ENCODE results near the gene POGZ. TPM values are rescaled to one million over a fixed set of nuclear protein-coding genes. Genes with fewer than 3 reads are reported as not detected.

Gene POGZ
- total RNA-seq, 1 donor from 2014 or later = 12.2 TPM

DNA sequence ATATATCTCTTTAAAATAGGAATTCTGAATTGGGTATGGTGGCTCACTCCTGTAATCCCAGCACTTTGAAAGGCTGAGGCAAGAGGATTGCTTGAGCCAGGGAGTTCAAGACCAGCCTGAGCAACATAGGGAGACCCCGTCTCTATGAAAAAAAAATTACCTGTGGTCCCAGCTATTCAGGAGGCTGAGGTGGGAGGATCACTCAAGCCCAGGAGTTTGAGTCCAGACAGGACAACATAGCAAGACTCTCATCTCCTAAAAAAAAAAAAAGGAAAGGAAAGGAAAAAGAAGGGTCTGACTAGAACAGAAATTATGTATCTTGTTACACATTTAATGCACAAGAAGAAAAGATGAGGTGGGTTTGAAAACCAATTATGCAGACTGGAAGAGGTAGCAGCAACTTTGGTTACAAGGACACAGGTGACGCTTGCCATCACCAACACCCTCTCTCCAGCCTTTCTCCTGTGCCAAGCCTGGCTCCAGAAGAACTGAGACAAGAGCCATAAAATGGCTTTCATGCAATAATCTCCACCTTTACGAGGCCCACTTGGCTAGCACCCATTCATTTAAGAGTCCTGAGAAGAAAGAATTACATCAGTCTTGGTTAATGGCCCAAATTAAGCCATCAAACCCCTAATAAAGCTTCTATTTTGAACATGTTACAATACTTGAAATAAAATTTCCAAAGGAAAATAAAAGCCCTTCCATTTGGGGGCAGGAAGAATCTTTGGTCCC is 82.0 kb downstream of the POGZ start:
- no peak for DNase-seq (ENCODE audit: low read depth, low spot score)

DNA sequence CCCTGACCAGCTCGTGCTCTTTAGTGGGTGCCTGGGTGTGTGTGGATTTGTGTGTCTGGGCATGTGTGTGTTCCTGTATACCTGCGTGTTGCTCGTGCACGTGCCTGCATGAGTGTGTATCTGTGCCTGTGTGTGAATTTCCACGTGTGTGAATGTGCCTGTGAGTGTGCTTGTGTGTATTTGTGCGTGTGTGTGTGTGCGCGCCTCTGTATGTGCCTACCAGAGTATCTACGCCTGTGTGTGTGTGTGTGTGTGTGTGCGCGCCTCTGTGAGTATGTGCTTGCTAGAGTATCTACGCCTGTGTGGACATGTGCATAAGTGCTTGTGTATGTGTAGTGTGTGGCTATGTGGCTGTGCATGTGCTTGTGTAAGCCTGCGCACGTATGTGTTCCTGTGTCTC is 86.1 kb downstream of the POGZ start:
- no peak for DNase-seq (ENCODE audit: low read depth, low spot score)

DNA sequence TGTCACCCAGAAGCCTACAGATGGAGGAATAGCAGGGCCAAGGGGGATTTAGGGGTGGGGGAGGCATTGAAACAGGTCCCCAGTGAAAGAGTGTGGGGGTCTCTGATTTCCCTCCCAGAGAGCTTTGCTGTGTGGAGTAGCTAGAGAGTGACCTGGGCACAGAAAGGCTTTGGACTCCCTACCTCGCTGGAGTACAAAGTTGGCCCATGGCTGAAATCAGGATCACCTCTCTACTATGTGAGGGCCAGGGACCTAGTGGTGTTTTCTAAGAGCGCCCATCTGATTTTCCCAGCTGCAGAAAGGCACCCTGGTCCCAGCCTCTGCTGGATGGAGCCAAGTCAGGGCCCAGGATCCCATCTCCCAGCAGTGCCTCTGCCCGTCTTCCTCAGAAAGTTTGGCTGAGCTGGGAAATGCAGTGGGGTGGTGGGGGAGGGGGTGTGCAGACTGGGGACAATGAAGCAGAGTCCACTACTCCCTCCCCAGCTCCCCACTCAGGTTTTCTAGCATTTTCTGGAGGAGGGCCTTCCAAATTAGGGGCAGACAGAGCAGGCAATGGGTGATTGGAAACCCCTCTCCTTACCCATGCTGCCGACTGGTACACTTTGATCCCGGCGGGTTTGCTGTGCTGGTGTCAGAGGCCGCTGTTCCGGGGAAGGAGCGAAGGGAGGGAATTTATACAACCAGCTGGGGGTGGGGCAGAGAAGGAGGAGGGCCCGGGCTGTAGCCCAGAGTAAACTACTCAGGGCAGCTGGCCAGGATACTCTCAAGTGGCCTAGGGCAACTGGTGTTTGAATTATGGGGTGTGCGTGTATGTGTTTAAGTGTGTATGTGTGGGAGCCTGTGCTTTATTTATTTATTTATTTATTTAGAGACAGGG is 87.0 kb downstream of the POGZ start, which contains the start of gene SELENBP1:
Gene SELENBP1, minus strand, starts transcription at position 648 of the 877 bp plus-strand sequence. Its CDS starts 64 bp downstream, at position 584.
- no peak for DNase-seq (ENCODE audit: low read depth, low spot score)

DNA sequence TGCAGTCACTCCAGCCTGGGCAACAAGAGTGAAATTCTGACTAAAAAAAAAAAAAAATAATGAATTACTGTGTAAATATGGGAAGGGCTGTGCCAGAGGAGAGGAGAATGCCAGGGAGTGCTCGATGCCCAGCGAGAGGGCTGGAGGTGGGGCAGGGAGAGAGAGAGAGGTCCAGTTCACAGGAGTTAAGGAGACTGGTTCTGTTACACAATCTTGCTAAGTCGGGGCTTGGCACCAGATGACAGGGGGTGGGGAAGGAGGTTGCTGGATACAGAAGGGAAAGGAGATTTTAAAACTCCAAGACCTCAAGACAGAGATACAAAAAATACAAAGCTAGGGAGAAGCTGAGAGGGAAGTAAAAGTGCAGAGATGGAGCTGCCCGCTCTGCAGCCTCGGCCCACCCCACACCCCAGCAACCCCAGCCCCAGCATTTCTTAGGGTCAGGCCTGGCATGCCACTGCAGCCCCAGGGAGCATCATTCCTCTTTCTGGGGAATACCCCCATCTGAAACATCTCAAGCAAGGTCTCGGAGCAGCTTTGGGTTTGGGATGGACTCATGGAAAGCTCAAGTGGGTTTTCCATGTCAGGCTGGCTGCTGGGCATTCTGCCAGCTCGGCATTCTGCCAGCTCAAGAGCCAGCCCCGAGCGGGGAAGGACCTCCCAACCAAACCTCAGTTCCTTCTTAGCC is 87.8 kb downstream of the POGZ start:
- no peak for DNase-seq (ENCODE audit: low read depth, low spot score)

DNA sequence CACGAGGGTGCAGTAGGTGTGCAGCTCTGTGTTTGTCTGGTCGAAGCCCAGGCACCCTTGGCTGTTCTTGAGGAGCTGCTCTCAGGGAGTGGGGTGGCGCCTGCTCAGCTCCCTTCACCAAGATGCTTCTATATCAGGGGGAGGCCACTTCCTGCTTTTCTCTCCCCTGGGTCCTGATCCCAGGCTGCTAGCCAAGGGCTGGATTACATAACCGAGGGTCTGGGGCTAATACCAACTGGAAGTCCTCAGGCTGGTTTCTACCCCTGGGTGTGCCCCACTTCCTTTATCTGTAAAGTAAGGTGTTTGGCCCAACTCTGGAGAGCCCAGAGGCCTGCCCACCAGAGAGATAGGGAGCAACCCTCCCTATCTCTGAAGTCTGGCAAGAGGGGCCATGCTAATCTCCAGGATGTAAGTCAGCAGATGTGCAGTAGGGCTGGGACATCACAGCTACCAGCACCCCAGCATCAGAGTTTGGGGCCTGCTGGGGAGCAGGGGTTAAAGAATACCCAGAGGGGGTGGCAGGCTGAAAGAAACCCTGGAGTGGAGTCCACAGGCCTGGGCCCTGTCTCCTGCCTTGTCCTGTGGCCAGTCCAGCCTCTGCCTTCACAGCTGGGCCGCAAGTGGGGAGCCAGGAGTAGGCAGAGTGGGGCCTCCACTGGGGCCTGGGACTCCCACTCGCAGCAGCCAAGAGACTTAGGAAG is 88.9 kb downstream of the POGZ start:
- no peak for DNase-seq (ENCODE audit: low read depth, low spot score)

DNA sequence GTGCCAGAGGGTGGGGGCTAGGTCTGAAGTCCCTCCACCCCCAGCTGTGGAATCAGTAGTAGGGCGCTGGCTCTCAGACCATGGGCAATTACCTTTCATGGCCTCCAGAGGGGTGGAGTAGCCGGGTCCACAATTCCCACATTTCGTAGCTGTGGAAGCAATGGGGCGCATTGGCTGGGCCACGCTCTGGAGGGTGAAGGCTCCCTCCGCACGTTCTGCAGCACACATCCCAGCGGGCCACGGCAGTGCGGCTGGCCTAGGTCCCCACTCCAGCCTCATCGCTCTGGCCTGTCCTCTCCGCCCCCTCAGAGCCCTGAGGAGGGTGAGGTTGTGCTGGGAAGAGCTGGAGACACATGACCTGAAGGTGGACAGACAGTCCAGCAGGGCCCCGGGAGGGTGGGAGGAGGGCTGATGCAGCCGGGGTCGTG is 89.7 kb downstream of the POGZ start:
- DNase-seq (ENCODE audit: low read depth, low spot score) = no peak

DNA sequence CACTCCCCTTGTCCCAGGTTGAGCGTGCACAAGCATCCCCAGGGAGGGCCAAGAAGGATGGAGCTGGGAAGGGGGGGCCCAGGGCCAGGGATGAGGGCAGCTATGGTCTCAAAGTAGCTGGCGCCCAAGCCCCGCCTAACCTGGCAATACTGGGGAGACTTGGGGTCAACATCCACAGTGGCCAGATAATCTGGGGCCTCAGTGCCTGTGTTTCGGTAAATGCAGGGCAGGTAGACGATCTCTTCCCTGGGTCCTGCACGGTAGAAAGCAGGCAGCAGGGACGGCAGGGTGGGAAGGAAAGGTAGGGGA is 90.0 kb downstream of the POGZ start:
- DNase-seq (ENCODE audit: low read depth, low spot score) = no peak

DNA sequence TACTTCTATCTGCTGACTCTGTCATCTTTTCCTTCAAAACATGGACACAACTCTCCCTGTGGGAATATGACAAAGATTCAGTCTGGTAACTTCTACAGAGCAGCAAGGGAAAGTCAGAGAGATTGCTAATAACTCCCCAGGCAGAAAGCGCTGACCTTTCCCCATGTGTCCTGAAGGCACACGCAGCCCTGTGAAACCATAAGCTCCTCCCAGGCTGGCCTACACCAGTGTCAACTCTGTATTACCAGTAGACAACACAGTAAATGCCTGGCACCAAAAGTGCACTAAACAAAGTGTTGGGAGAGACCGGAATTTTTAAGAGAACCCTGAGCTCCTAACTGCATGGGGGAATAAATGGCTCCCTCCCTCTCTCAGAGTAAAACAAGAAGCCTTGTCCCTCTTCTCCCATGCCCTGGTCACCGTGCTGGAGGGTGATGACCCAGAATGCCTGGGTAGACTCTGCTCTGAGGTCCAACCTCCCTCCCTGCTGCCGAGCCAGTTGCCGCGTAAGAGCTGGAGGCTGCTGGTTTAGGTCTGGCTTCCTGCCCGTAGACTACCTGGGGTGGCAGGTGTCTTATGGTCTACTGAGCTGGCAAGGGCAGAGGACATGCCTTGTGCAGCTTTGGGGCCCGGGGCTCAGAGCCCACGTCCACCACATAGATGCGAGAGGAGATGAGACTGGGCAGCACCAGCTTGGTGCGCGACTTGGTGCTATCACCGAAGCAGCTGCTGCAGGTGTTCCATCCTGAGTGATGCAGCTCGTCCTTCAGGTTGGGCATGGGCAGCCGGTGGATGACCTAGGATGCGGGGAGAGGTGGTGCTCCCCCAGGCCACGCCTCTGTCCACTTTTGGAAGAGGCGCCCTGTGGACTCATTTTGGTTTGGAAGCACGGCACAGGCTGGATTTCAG is 90.6 kb downstream of the POGZ start:
- no peak for DNase-seq (ENCODE audit: low read depth, low spot score)

DNA sequence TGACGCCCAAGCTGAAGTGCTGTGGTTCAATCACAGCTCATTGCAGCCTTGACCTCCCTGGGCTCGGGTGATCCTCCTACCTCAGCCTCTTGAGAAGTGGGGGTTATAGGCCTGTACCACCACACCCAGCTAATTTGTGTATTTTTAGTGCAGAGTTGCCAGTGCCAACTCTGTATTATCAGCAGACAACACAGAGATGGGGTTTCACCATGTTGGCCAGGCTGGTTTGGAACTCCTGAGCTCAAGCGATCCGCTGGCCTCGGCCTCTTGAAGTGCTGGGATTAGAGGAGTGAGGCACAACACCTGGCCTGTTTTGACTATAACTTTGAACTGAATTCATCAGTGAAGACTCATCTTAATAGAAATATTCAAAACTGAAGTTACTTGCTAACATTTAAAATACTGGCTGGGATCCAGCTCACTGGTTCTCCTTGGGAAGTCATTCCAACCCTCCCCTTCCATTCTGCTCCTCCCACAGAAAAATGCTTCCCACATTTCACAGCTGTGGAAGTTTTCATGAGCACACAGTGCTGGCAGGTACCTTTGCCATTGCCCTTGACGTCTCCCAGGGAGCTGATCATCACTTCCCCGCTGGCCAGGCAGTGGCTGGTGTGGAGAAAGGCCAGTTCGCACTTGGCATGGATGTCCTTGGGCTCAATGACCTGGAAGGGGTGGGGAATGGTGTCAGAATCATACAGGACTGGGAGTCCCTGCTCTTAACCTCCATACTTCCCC is 91.5 kb downstream of the POGZ start:
- DNase-seq (ENCODE audit: low read depth, low spot score) = no peak

DNA sequence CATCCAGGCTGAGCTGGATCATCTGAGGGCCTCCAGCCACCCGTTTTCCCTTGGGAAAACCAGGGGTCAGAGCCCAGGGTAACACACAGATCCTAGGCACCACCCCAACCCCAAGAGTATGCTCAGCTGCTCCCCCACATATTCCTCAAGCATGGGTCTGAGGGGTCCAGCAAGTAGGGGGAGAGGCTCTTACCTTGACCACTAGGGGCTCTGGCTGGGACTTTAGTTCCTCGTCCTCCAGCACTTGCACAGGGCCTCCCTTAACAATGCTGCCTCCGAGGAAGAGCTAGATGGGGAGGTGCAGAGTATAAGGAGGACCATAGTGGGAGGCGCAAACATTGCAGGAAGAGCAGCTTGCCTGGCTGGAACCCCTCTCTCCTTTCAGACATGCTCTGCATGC is 94.3 kb downstream of the POGZ start:
- DNase-seq (ENCODE audit: low read depth, low spot score) = no peak

DNA sequence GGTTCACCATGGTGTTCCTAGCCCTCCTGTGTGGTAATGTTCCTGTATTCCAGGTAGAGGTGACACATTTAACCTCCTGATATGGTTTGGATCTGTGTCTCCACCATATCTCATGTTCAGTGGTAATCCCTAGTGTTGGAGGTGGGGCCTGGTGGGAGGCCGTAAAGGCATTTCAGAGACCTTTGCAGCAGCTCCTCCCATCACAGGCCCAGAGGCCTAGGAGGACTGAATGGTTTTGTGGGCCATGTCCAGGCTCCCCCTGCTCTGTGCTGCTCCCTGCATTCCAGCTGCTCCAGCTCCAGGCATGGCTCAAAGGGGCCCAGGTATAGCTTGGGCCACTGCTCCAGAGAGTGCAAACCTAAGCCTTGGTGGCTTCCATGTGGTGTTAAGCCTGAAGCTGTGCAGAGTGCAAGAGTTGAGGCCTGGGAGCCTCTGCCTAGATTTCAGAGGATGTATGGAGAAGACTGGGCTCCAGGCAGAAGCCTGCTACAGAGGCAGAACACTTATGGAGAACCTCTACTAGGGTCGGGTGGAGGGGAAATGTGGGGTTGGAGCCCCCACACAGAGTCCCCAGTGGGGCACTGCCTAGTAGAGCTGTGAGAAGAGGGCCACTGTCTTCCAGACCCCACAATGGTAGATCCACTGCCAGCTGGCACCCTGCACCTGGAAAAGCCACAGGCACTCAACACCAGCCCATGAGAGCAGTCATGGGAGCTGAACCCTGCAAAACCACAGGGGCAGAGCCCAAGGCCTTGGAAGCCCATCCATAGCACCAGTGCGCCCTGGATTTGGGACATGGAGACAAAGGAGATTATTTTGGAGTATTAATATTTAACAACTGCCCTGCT is 96.8 kb downstream of the POGZ start:
- no peak for DNase-seq (ENCODE audit: low read depth, low spot score)

DNA sequence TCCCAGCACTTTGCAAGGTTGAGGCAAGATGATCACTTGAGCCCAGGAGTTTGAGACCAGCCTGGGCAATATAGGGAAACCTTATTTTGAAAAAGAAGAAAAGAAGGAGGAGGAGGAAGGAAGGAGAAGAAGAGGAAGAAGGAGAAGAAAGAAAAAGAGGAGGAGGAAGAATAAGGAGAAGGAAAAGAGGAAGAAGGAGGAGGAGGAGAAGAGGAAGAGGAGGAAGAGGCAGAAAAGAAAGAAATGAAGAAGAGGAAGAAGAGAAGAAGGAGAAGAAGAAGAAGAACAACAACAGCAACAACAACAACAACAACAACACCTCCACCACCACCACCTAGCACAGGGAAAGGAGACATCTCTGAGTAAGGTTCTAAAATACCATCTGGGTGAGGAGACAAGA is 97.4 kb downstream of the POGZ start:
- no peak for DNase-seq (ENCODE audit: low read depth, low spot score)

DNA sequence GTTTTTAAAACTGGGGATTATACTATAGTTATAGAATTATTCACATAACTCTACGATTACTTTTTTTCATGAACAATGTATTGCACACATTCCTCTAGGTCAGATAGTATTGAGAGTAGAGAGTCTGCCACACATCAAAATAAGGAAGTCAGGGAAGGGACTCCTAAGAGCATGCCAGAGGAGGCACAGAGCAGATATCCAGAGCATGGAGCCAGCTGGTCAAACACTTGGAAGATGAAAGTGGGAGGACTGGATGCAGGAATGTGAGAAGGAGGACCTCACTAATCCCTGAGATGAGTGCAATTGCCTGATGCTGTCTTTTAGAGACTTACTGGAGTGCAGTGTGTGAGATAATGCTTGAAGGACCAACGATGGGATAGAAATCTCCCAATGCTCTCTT is 102.6 kb downstream of the POGZ start:
- DNase-seq (ENCODE audit: low read depth, low spot score) = no peak

Other genes with a start within 250 kb of the POGZ start
- gene PSMD4, start 204.8 kb downstream of the POGZ start, total RNA-seq = 263 and 288 TPM in 2 replicates
- gene ZNF687, start 177.2 kb downstream of the POGZ start, total RNA-seq = 6.2 and 6.9 TPM in 2 replicates
- gene PI4KB, start 132.1 kb downstream of the POGZ start, total RNA-seq = 39.4 and 50.7 TPM in 2 replicates
- gene RFX5, start 112.2 kb downstream of the POGZ start, total RNA-seq = 51.0 and 68.5 TPM in 2 replicates
- gene SELENBP1, start 86.8 kb downstream of the POGZ start, total RNA-seq = 9.4 and 11.7 TPM in 2 replicates
- 482 and 509 TPM in 2 replicates for gene PSMB4, start 59.9 kb downstream of the POGZ start, total RNA-seq
- gene CGN, start 51.9 kb upstream of the POGZ start, total RNA-seq = 0.71 and 0.79 TPM in 2 replicates
- gene TUFT1, start 80.8 kb upstream of the POGZ start, total RNA-seq = 6.1 and 6.6 TPM in 2 replicates
- 13.9 and 25.2 TPM in 2 replicates for gene SNX27, start 152.6 kb upstream of the POGZ start, total RNA-seq